Testis (tissue), 2 donors: ENCODE data around the gene DCHS1.

Experiments
- CTCF ChIP-seq, 3 experiments: fragments of 450-650 bp in 2 of 3; fragments of 200-600 bp in 1 of 3; sonication (generic) in 1 of 3; IDR thresholded peaks; one replicate each; pipeline ENCODE4 v1.5.1; 2016 to 2019; ENCODE audit warnings: antibody characterized with exemption in 3 of 3, mild to moderate bottlenecking in 2 of 3, moderate library complexity in 1 of 3
- POLR2A ChIP-seq: fragments of 450-650 bp; IDR thresholded peaks from one replicate; pipeline ENCODE4 v1.6.1; 2017; ENCODE audit warnings: antibody characterized with exemption, mild to moderate bottlenecking, moderate library complexity

GRCh38 chr11:6588018-6588417, 67.6 kb downstream of the DCHS1 start:
- no peak for TF ChIP-seq CTCF (IDR thresholded peaks at IDR 0.05)
- no peak for TF ChIP-seq POLR2A
